K562 (cell line): ENCODE measurements around the gene ATXN10. TPM values are rescaled to one million over a fixed set of nuclear protein-coding genes. Genes with fewer than 3 reads are reported as not detected.

Experiments
- ATAC-seq: fragments of 200-7000 bp; cut with Tn5 transposase; 3 replicates; pipeline ENCODE4 v1.9.1; 2020; ENCODE audit warnings: moderate library complexity
- BruUV-seq: library from RNA; stranded (reverse); fragments of 400-500 nt; replicated peaks from 2 replicates; lab custom pipeline; 2021; lab: Mats Ljungman, UMichigan
- CTCF ChIA-PET: fragments of 300-600 bp; formaldehyde crosslinking; extraction: SDS; loops from one replicate; lab custom pipeline; 2021; ENCODE audit warnings: low intra/inter-chr PET ratio; lab: Yijun Ruan, JAX
- POLR2A ChIA-PET: fragments of 300-600, 350-650 bp; sonication (Branson Sonifier 250); formaldehyde crosslinking; extraction: SDS; loops from one replicate; lab custom pipeline; 2021; ENCODE audit warnings: antibody characterized with exemption, inconsistent platforms; lab: Yijun Ruan, JAX
- DNase-seq, 4 experiments: peaks; one replicate each; pipeline versions ENCODE4 v3.0.0 to v3.0.0-alpha.2; 2011 to 2018; ENCODE audit warnings: low spot score in 3 of 4, mixed read lengths in 3 of 4; ENCODE audit errors: extremely low read depth in 1 of 4
- FAIRE-seq: peaks from 2 replicates; lab custom pipeline; 2011; peaks lifted over from hg19 to GRCh38; lab: Jason Lieb, UNC
- H2AFZ ChIP-seq: 2 replicates; pipeline ENCODE4 v1.6.0; 2011; ENCODE audit warnings: low read depth, low read length, control low read depth, inconsistent platforms
- H3K27ac ChIP-seq: fragments of 200-600 bp; 3 replicates; pipeline ENCODE4 v1.8.0; 2011; ENCODE audit warnings: low read depth, mild to moderate bottlenecking, control low read depth, inconsistent platforms, low read length, moderate library complexity, mixed read lengths; ENCODE audit errors: extremely low read depth
- H3K27me3 ChIP-seq, 2 experiments: fragments of 300-600 bp in 1 of 2; 2 replicates in 1 of 2; 3 replicates in 1 of 2; pipeline versions ENCODE4 v1.6.0 to v1.8.0; 2011; ENCODE audit warnings: inconsistent platforms in 2 of 2, low read length in 2 of 2, mild to moderate bottlenecking in 1 of 2, mixed read lengths in 1 of 2, moderate library complexity in 1 of 2; ENCODE audit not compliant: control insufficient read depth in 2 of 2, insufficient read depth in 2 of 2
- H3K36me3 ChIP-seq: fragments of 300-600 bp; 3 replicates; pipeline ENCODE4 v1.8.0; 2011; ENCODE audit warnings: mild to moderate bottlenecking, low read length, inconsistent platforms; ENCODE audit not compliant: control insufficient read depth, insufficient read depth
- H3K4me1 ChIP-seq, 2 experiments: fragments of 200-600 bp in 1 of 2; replicated peaks in 1 of 2; 2 replicates in 1 of 2; 3 replicates in 1 of 2; pipeline versions ENCODE4 v1.5.1 to v1.8.0; 2011; ENCODE audit warnings: inconsistent platforms in 2 of 2, low read length in 2 of 2, mild to moderate bottlenecking in 1 of 2, mixed read lengths in 1 of 2, moderate library complexity in 1 of 2; ENCODE audit not compliant: control insufficient read depth in 2 of 2, insufficient read depth in 2 of 2
- H3K4me2 ChIP-seq: 2 replicates; pipeline ENCODE4 v1.6.1; 2011; ENCODE audit warnings: low read length, control low read depth, inconsistent platforms, mixed read lengths; ENCODE audit not compliant: insufficient read depth
- H3K4me3 ChIP-seq: fragments of 200-600 bp; sonication (generic), shearing (Covaris generic); 2 replicates; pipeline ENCODE4 v1.5.1; 2016; ENCODE audit warnings: control low read depth, inconsistent platforms
- H3K79me2 ChIP-seq: fragments of 200-600 bp; 3 replicates; pipeline ENCODE4 v1.8.0; 2011; ENCODE audit warnings: low read length, inconsistent platforms; ENCODE audit not compliant: control insufficient read depth, insufficient read depth
- H3K9ac ChIP-seq, 2 experiments: 2 replicates each; pipeline versions ENCODE4 v1.6.0 to v1.6.1; 2011; ENCODE audit warnings: low read depth in 2 of 2, low read length in 2 of 2, control low read depth in 1 of 2, inconsistent platforms in 1 of 2, mild to moderate bottlenecking in 1 of 2, mixed read lengths in 1 of 2; ENCODE audit not compliant: insufficient read depth in 1 of 2
- H3K9me1 ChIP-seq: one replicate; pipeline ENCODE4 v1.6.0; 2011; ENCODE audit warnings: inconsistent platforms, mild to moderate bottlenecking, low read length, moderate library complexity; ENCODE audit not compliant: control insufficient read depth, insufficient read depth
- H3K9me3 ChIP-seq: replicated peaks from 2 replicates; pipeline ENCODE4 v1.5.1; 2011; ENCODE audit warnings: low read depth, low read length, inconsistent platforms; ENCODE audit not compliant: control insufficient read depth, insufficient read depth
- H4K20me1 ChIP-seq: replicated peaks from 2 replicates; pipeline ENCODE4 v1.6.1; 2011; ENCODE audit warnings: low read length, inconsistent platforms, mixed read lengths; ENCODE audit not compliant: control insufficient read depth, insufficient read depth
- CBFA2T2 ChIP-seq: fragments of 450-650 bp; conservative IDR thresholded peaks from 2 replicates; pipeline ENCODE4 v1.6.1; 2017; ENCODE audit warnings: mild to moderate bottlenecking
- E2F3 ChIP-seq: fragments of 250-450 bp; sonication (Bioruptor Pico); IDR thresholded peaks from 2 replicates; pipeline ENCODE4 v1.4.0; 2020; ENCODE audit warnings: mild to moderate bottlenecking
- EZH2 ChIP-seq: IDR thresholded peaks from 2 replicates; pipeline ENCODE4 v1.6.1; 2012; ENCODE audit warnings: low read depth, mild to moderate bottlenecking, inconsistent platforms, low read length, borderline replicate concordance
- POLR3G ChIP-seq: IDR thresholded peaks from 2 replicates; pipeline ENCODE4 v1.6.1; 2011; ENCODE audit not compliant: insufficient read length, insufficient replicate concordance; ENCODE audit errors: extremely low read depth
- RAD51 ChIP-seq: fragments of 450-650 bp; IDR thresholded peaks from 2 replicates; pipeline ENCODE4 v1.7.1; 2016; ENCODE audit warnings: low read depth, mild to moderate bottlenecking, borderline replicate concordance
- RCOR1 ChIP-seq, 2 experiments: IDR thresholded peaks; 2 replicates each; pipeline ENCODE4 v1.6.1; 2012; ENCODE audit warnings: low read depth in 2 of 2, low read length in 2 of 2, borderline replicate concordance in 1 of 2, improper control_type of control experiment in 1 of 2
- RFX7 ChIP-seq: fragments of 250-450 bp; sonication (Bioruptor Pico); IDR thresholded peaks from 2 replicates; pipeline ENCODE4 v1.5.1; 2021; ENCODE audit warnings: mild to moderate bottlenecking
- TFE3 ChIP-seq: fragments of 450-650 bp; formaldehyde crosslinking; IDR thresholded peaks from 2 replicates; pipeline ENCODE4 v1.4.0; 2020; ENCODE audit warnings: mild to moderate bottlenecking, mixed read lengths
- TGIF2 ChIP-seq: sonication (generic); formaldehyde crosslinking; IDR thresholded peaks from 2 replicates; pipeline ENCODE4 v1.8.1; 2022; ENCODE audit warnings: mild to moderate bottlenecking, missing genetic modification reagents, moderate library complexity
- TOE1 ChIP-seq, 2 experiments: fragments of 450-650 bp in 1 of 2; sonication (generic) in 1 of 2; formaldehyde crosslinking in 1 of 2; IDR thresholded peaks; 2 replicates each; pipeline versions ENCODE4 v1.7.1 to v1.8.0; 2016 to 2022; ENCODE audit warnings: borderline replicate concordance in 2 of 2, mild to moderate bottlenecking in 2 of 2, antibody characterized with exemption in 1 of 2, inconsistent platforms in 1 of 2, low read depth in 1 of 2, missing genetic modification reagents in 1 of 2, moderate library complexity in 1 of 2
- USF1 ChIP-seq: sonication (generic); formaldehyde crosslinking; IDR thresholded peaks from 2 replicates; pipeline ENCODE4 v1.9.0; 2022; ENCODE audit warnings: mild to moderate bottlenecking, missing genetic modification reagents
- USF2 ChIP-seq: sonication (generic); formaldehyde crosslinking; IDR thresholded peaks from 2 replicates; pipeline ENCODE4 v1.5.0; 2020; ENCODE audit warnings: missing genetic modification reagents
- ZNF217 ChIP-seq: sonication (generic); formaldehyde crosslinking; IDR thresholded peaks from 2 replicates; pipeline ENCODE4 v1.8.0; 2022; ENCODE audit warnings: mild to moderate bottlenecking, missing genetic modification reagents
- WGBS: fragments of 100-300 bp; shearing (Covaris generic); methylation state at CpG from one replicate; pipeline ENCODE4 v1.1.6; 2016; ENCODE audit warnings: low coverage, mixed read lengths; ENCODE audit not compliant: insufficient coverage; ENCODE audit errors: missing lambda C conversion rate; 5-methylcytosine and 5-hydroxymethylcytosine counted together
- in situ Hi-C: fragments of 300-500 bp; cut with MboI; formaldehyde crosslinking; loops from 4 replicates; pipeline ENCODE4 v1.15.0; 2018; ENCODE audit warnings: inconsistent platforms, mixed read lengths
- intact Hi-C: fragments of 100-400 bp; cut with micrococcal nuclease; formaldehyde crosslinking; loops from 2 replicates; pipeline ENCODE4 v1.14.2; 2022
- polyA plus RNA-seq, 8 experiments: library from polyadenylated mRNA; depleted of rRNA in 4 of 8; stranded (reverse) in 5 of 8; unstranded in 3 of 8; fragments of >200 nt; fragmentation: Nextera tagmentation in 2 of 8; fragmentation: Illumina TruSeq in 1 of 8; extraction: Ambion mirVana in 2 of 8; extraction: Trizol in 1 of 8; gene quantifications; 2 replicates each; pipeline versions ENCODE4 v1.2.1 to v1.2.3, GENCODE V29; 2011 to 2014; ENCODE audit warnings: inconsistent platforms in 1 of 8, missing spikeins in 1 of 8
- total RNA-seq, 7 experiments: library from RNA; depleted of rRNA in 6 of 7; stranded (reverse); fragments of >200 nt in 6 of 7; fragmentation: Illumina TruSeq in 2 of 7; extraction: Trizol in 2 of 7; gene quantifications; 2 replicates each; pipeline versions ENCODE4 v1.2.1 to v1.2.3, GENCODE V29; 2011 to 2021; ENCODE audit warnings: low replicate concordance in 1 of 7

Gene ATXN10
- total and polyA plus RNA-seq, 9 of the 15 experiments (the other 6 are each of a cell fraction or from before 2014, with no cell fraction given) = 11.5 to 190 (median 33.6) TPM

- 0% methylated on average over 9 of the region's 21 CpGs for WGBS
- in situ Hi-C loops (no loop called here), intact Hi-C loops (no loop called here)
- no peak overlapping the region for H3K27ac ChIP-seq
- no peak overlapping the region for H2AFZ ChIP-seq
- H3K4me3 ChIP-seq = no peak overlapping the region
- H3K27me3 ChIP-seq = peaks cover 4 to 58% of the 10 kb centered on the region in 2 experiments
- peak; percentile 82 for TF ChIP-seq TFE3
- TF ChIP-seq E2F3 = no peak
- no peak for TF ChIP-seq RFX7 (CRISPR knock-in tag)
- TF ChIP-seq EZH2 = no peak
- TF ChIP-seq USF2 (CRISPR knock-in tag) = peak; percentile 64
- TF ChIP-seq TGIF2 (CRISPR knock-in tag) = no peak
- no peak for TF ChIP-seq POLR3G
- 0 out of 2 replicates have a peak, but pooled peaks have one; percentile 23 for TF ChIP-seq CBFA2T2
- peak; percentile 56; the same call in 1 of the 2 replicates for TF ChIP-seq USF1 (CRISPR knock-in tag)
- TF ChIP-seq RCOR1 (IDR thresholded peaks at IDR 0.05; ENCODE audit: borderline replicate concordance in 1 of 2, low read depth in 2 of 2, low read length in 2 of 2) = no peak
- no peak for TF ChIP-seq ZNF217 (CRISPR knock-in tag)
- peak; percentile 56; the same call in 1 of the 2 replicates for TF ChIP-seq TOE1 (IDR thresholded peaks at IDR 0.05; ENCODE audit: borderline replicate concordance)
- no peak for TF ChIP-seq TOE1 (CRISPR knock-in tag; IDR thresholded peaks at IDR 0.05; ENCODE audit: borderline replicate concordance, low read depth)
- peak; percentile 69; the same call in 1 of the 2 replicates for TF ChIP-seq RAD51
- H4K20me1 ChIP-seq = peaks cover 6% of the 10 kb centered on the region
- peaks cover 0 to 24% of the 10 kb centered on the region in 2 experiments; a peak in 2 of 5 replicates for H3K4me1 ChIP-seq
- ATAC-seq (no peak), DNase-seq (no peak), FAIRE-seq (no peak)
- ChIA-PET POLR2A (no interaction called here), CTCF (no interaction called here)
- H3K9me3 ChIP-seq = no peaks in the 10 kb centered on the region
- no peaks in the 10 kb centered on the region for H3K9me1 ChIP-seq
- H3K9ac ChIP-seq = no peak overlapping the region
- no TSS peak for BruUV-seq
- no peaks in the 10 kb centered on the region for H3K79me2 ChIP-seq
- no peak overlapping the region for H3K4me2 ChIP-seq
- no peaks in the 10 kb centered on the region for H3K36me3 ChIP-seq
Measured at GRCh38 chr22:45885941-45886395, 214.3 kb downstream of the ATXN10 start.
